Ascending aorta (tissue), 2 donors: Measurements from ENCODE around the gene FAM221B. TPM values are rescaled to one million over a fixed set of nuclear protein-coding genes. Genes with fewer than 3 reads are reported as not detected.
A peak's percentile ranks its signal among the peaks of the same experiment; 100 is the strongest.

Experiments
- DNase-seq, 2 donors: peaks; one replicate each; pipeline ENCODE4 v3.0.0-alpha.2; 2019; ENCODE audit warnings: low spot score in 2 of 2
- H3K27ac ChIP-seq, 2 donors: fragments of 200-600 bp; sonication (generic); one replicate each; pipeline ENCODE4 v1.5.1; 2016 to 2017; ENCODE audit warnings: mild to moderate bottlenecking in 1 of 2
- H3K27me3 ChIP-seq: fragments of 200-600 bp; sonication (generic); one replicate; pipeline ENCODE4 v1.5.1; 2017
- H3K36me3 ChIP-seq, 2 donors: fragments of 200-600 bp; sonication (generic); one replicate each; pipeline ENCODE4 v1.5.1; 2016
- H3K4me1 ChIP-seq, 2 donors: fragments of 200-600 bp; sonication (generic); one replicate each; pipeline ENCODE4 v1.5.1; 2016 to 2017; ENCODE audit warnings: mild to moderate bottlenecking in 1 of 2
- H3K4me3 ChIP-seq, 2 donors: fragments of 200-600 bp; sonication (generic); one replicate each; pipeline ENCODE4 v1.5.1; 2016 to 2017; ENCODE audit warnings: mild to moderate bottlenecking in 1 of 2
- H3K9me3 ChIP-seq, 2 donors: fragments of 200-600 bp; sonication (generic); one replicate each; pipeline ENCODE4 v1.5.1; 2016
- CTCF ChIP-seq, 3 experiments: fragments of 200-600 bp in 2 of 3; fragments of 450-650 bp in 1 of 3; sonication (generic) in 2 of 3; IDR thresholded peaks; one replicate each; pipeline ENCODE4 v1.5.1; 2016 to 2019; ENCODE audit warnings: antibody characterized with exemption in 3 of 3, mild to moderate bottlenecking in 1 of 3, moderate library complexity in 1 of 3
- intact Hi-C: fragments of 100-400 bp; cut with DNase I; formaldehyde crosslinking; loops from one replicate; pipeline ENCODE4 v1.15.1; 2023
- total RNA-seq: library from RNA; depleted of rRNA; stranded (reverse); fragments of >200 nt; gene quantifications from one replicate; pipeline ENCODE4 v1.1.0, GENCODE V29; 2016

The FAM221B gene
- total RNA-seq, 1 donor from 2014 or later, result not detected

DNA sequence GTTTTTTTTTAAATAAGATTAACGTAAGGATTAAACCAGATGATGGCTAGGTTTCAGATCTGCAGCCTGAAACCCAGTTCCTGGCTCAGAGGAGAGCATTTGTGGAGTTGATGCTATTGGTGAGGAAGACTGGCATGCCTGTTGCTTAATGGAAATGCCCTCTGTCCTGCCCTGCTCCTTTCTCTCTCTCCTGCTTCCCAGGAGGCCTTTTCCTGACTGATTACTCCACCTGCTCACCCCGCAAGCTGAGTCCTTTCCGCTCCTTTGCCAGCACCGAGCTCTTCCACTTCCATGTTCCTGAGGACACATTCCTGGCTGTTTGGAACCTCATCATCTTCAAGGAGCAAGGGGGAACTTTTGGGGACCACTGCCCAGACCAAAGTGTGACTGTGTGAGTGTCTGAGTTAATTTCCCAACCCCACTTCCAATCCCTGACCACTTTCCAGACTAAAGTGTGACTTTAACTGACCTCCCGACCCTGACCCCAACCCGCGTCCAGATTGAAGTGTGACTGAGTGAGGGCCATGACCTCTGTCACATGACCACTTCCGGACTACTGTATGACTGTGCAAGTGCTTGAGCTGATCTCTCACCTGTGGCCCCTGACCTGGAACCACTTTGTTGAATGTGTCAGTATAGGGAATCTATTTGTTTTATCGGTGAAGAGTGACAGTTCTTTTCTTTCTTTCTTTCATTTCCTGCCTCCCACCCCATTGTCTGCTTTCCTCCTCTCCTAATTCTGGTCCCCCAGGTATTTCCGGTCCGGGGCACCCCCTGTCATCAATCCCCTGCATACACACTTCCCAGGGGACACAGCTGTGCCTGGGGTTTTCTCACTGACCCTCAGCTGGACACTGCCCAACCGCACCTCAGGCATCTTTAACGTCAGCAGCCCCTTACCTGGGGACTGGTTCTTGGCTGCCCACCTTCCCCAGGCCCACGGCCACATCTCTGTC is 6.0 kb upstream of the FAM221B start:
- intact Hi-C loops, result no loop called here
- TF ChIP-seq CTCF (IDR thresholded peaks at IDR 0.05), result no peak
- Histone ChIP-seq H3K4me1 (peaks cover 4 to 25% of the 10 kb centered on the region in 2 donors), H3K27ac (peak overlapping the region; percentile 15 to 64), H3K4me3 (no peak overlapping the region), H3K36me3 (no peaks in the 10 kb centered on the region), H3K27me3 (no peaks in the 10 kb centered on the region), H3K9me3 (no peaks in the 10 kb centered on the region)
- no peak for DNase-seq

GRCh38 chr9:35832814-35833213 is 4.3 kb upstream of the FAM221B start:
- no peak for TF ChIP-seq CTCF (IDR thresholded peaks at IDR 0.05)
- Histone ChIP-seq H3K36me3 (no peaks in the 10 kb centered on the region), H3K27ac (peak overlapping the region; percentile 22 to 64), H3K27me3 (no peaks in the 10 kb centered on the region), H3K9me3 (no peaks in the 10 kb centered on the region), H3K4me1 (peaks cover 10 to 28% of the 10 kb centered on the region in 2 donors), H3K4me3 (no peak overlapping the region)
- intact Hi-C loops, result no loop called here
- no peak for DNase-seq

GRCh38 chr9:35831040-35831439 is 2.5 kb upstream of the FAM221B start:
- no peaks in the 10 kb centered on the region for H3K36me3 ChIP-seq
- DNase-seq, result no peak
- TF ChIP-seq CTCF (IDR thresholded peaks at IDR 0.05), result no peak
- no peaks in the 10 kb centered on the region for H3K27me3 ChIP-seq
- intact Hi-C loops, result no loop called here
- H3K4me1 ChIP-seq, result peaks cover 10 to 33% of the 10 kb centered on the region in 2 donors
- H3K27ac ChIP-seq, result no peak overlapping the region
- no peaks in the 10 kb centered on the region for H3K9me3 ChIP-seq
- no peak overlapping the region for H3K4me3 ChIP-seq

DNA sequence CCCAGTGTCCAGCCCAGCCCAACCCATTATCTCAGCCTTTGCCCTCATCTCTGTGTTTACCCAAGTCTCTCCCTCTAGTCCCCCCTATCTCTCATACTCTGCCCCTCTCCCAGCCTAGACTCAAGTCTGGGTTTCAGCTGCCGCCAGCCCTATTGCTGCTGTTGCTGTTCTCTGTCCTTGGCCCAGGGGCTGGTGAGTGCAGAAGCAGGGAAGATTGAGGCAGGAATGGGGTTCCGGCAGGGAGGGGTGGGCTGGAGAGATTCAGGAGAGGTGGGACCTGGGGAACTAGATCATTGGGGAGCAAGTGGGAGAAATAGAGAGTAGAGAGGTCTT is 1.2 kb upstream of the FAM221B start:
- intact Hi-C loops, result loop anchor here (1.0 to 5.0 kb wide), 5 partner anchors 14 to 172 kb away; partner anchors contain the start of genes CCDC107, HINT2 and RMRP
- H3K4me1 ChIP-seq, result peaks cover 10 to 33% of the 10 kb centered on the region in 2 donors

DNA sequence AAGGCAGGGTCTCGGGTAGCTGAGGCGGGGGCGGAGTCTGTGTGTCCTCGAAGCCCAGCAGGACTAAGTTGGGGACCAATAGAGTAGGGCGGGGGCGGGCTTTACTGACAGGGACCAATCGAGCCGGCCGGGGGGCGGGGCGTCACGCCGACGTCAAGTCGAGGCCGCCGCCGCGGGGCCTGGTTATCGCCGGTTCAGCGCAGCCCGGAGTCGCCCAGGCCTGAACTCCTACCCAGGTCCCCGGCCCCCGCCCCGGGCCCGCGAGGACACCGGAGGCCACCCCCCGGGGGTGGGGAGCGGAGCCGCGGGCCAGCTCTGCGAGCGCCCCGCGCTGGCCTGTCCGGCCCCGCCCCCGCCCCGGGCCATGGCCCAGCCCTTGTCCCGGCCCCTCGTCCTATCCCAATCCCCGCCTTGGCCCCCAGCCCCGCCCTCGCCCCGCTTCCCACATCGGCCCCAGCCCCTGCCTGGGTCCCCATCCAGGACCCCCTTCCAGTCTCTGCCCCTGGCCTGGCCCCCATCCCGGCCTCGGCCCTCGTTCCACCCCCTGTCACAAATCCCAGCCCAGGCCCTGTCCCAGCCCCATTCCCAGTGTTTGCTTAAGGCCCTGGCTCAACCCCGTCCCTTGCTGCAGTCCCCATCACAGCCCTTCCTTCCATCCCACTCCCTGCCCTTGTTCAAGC is 692 bp upstream of the FAM221B start, which contains the start of gene TMEM8B:
TSS of gene TMEM8B (plus strand) at position 145 of the 680 bp plus-strand sequence. CDS start at position 365, 220 bp downstream.
- H3K9me3 ChIP-seq, result no peaks in the 10 kb centered on the region
- H3K4me3 ChIP-seq, result peak within 1 kb of the TSS; percentile 75 to 96
- TF ChIP-seq CTCF (IDR thresholded peaks at IDR 0.05), result no peak
- peak within 1 kb of the TSS; percentile 88 to 98 for H3K27ac ChIP-seq
- H3K27me3 ChIP-seq, result no peaks in the 10 kb centered on the region
- H3K36me3 ChIP-seq, result no peaks in the 10 kb centered on the region
- intact Hi-C loops, result loop anchor here (1.0 to 5.0 kb wide), 5 partner anchors 14 to 172 kb away; partner anchors contain the start of genes CCDC107, HINT2 and RMRP
- peaks cover 10 to 31% of the 10 kb centered on the region in 2 donors for H3K4me1 ChIP-seq
- DNase-seq, result peak; percentile 90 to 98

More for the DNA sequence above, 1.2 kb upstream of the FAM221B start:
- Histone ChIP-seq H3K36me3 (no peaks in the 10 kb centered on the region), H3K27me3 (no peaks in the 10 kb centered on the region), H3K27ac (peak overlapping the region; percentile 88 to 98), H3K4me3 (peak overlapping the region; percentile 75 to 96), H3K9me3 (no peaks in the 10 kb centered on the region)
- no peak for TF ChIP-seq CTCF (IDR thresholded peaks at IDR 0.05)
- no peak for DNase-seq
